H1 (cell line): Measurements from ENCODE around the gene TNXB. TPM values are rescaled to one million over a fixed set of nuclear protein-coding genes. Genes with fewer than 3 reads are reported as not detected.

Experiments used
- GABPA ChIP-seq: IDR thresholded peaks from 2 replicates; pipeline ENCODE4 v1.6.1; 2011; ENCODE audit warnings: mild to moderate bottlenecking, low read length, moderate library complexity, borderline replicate concordance; ENCODE audit not compliant: insufficient read depth
- JUN ChIP-seq: IDR thresholded peaks from 2 replicates; pipeline ENCODE4 v1.6.1; 2011; ENCODE audit warnings: low read depth, mild to moderate bottlenecking, improper control_type of control experiment, low read length
- JUND ChIP-seq: IDR thresholded peaks from 2 replicates; pipeline ENCODE4 v1.6.1; 2011; ENCODE audit warnings: mild to moderate bottlenecking, improper control_type of control experiment, low read length
- KDM5A ChIP-seq: fragments of 200-600 bp; IDR thresholded peaks from 2 replicates; pipeline ENCODE4 v1.7.1; 2012; ENCODE audit warnings: mild to moderate bottlenecking, low read length, inconsistent platforms, mixed read lengths
- POLR2A ChIP-seq, 2 experiments: IDR thresholded peaks; 1 replicate in 1 of 2; 2 replicates in 1 of 2; pipeline ENCODE4 v1.6.1; 2011; ENCODE audit warnings: low read depth in 2 of 2, low read length in 2 of 2, mild to moderate bottlenecking in 2 of 2; ENCODE audit errors: control extremely low read depth in 1 of 2
- SIN3A ChIP-seq, 2 experiments: IDR thresholded peaks in 1 of 2; conservative IDR thresholded peaks in 1 of 2; 2 replicates each; pipeline ENCODE4 v1.6.1; 2011 to 2012; ENCODE audit warnings: low read length in 2 of 2, improper control_type of control experiment in 1 of 2, low read depth in 1 of 2, mild to moderate bottlenecking in 1 of 2
- TAF7 ChIP-seq: optimal IDR thresholded peaks from 2 replicates; pipeline ENCODE3; 2011; ENCODE audit warnings: low read depth, mild to moderate bottlenecking, inconsistent platforms, low read length, moderate library complexity, borderline replicate concordance
- TEAD4 ChIP-seq: IDR thresholded peaks from 2 replicates; pipeline ENCODE4 v1.6.1; 2012; ENCODE audit warnings: low read depth, low read length, inconsistent platforms, mixed read lengths
- polyA plus RNA-seq, 7 experiments: library from polyadenylated mRNA; depleted of rRNA in 3 of 7; stranded (reverse) in 5 of 7; unstranded in 2 of 7; fragments of >200 nt in 5 of 7; fragments of 200-250 nt in 2 of 7; gene quantifications; 1 replicate in 5 of 7; 2 replicates in 1 of 7; 4 replicates in 1 of 7; pipeline versions ENCODE4 v1.2.1 to v1.2.3, GENCODE V29; 2011 to 2013; ENCODE audit warnings: missing spikeins in 2 of 7, mixed read lengths in 2 of 7
- total RNA-seq: library from RNA; stranded (reverse); fragmentation: NEBNext Ultra II Directional; extraction: Animal tissue kit (Norgen Biotek cat#: 25700); gene quantifications from 2 replicates; pipeline ENCODE4 v1.2.1, GENCODE V29; 2021
- TF ChIP-seq, protein P1 (sequence below): IDR thresholded peaks from 2 replicates; pipeline ENCODE4 v1.6.1; 2012; ENCODE audit warnings: inconsistent platforms
- TF ChIP-seq, protein P2 (sequence below): fragments of 300-600 bp; sonication (generic); IDR thresholded peaks from 2 replicates; pipeline ENCODE4 v1.7.1; 2012; ENCODE audit warnings: low read length, moderate library complexity, mild to moderate bottlenecking, inconsistent platforms; ENCODE audit not compliant: insufficient replicate concordance

TNXB gene
- total and polyA plus RNA-seq, 2 of the 8 experiments (the other 6 are each of a cell fraction or from before 2014, with no cell fraction given): 3.1 to 4.8 TPM

DNA sequence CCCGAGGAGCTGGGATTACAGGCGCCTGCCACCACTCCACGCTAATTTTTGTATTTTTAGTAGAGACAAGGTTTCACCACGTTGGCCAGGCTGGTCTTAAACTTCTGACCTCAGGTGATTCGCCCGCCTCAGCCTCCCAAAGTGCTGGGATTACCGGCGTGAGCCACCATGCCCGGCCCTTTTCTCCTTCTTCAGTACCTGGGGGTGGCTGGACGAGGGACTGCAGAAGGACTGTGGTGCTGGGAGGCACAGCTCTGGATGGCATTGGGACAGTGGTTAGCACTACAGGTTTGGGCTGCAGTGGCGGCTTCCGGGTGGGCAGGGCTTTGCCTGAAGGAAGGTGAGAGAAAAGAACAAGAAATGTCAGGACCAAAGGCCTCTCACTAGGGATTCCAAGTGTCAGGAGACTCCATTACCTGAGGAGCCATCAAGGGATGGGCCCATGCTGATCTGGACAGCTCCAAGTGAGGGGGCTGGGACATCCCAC, 11.5 kb upstream of the TNXB start (continued):
- TF ChIP-seq, protein P1, sequence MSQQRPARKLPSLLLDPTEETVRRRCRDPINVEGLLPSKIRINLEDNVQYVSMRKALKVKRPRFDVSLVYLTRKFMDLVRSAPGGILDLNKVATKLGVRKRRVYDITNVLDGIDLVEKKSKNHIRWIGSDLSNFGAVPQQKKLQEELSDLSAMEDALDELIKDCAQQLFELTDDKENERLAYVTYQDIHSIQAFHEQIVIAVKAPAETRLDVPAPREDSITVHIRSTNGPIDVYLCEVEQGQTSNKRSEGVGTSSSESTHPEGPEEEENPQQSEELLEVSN: no peak
- TF ChIP-seq SIN3A (conservative IDR thresholded peaks at IDR 0.05 in 1 of 2, IDR thresholded peaks at IDR 0.05 in 1 of 2; ENCODE audit: low read depth in 1 of 2, low read length in 2 of 2): no peak
- TF ChIP-seq GABPA: no peak
- TF ChIP-seq JUND: no peak
- TF ChIP-seq, protein P2, sequence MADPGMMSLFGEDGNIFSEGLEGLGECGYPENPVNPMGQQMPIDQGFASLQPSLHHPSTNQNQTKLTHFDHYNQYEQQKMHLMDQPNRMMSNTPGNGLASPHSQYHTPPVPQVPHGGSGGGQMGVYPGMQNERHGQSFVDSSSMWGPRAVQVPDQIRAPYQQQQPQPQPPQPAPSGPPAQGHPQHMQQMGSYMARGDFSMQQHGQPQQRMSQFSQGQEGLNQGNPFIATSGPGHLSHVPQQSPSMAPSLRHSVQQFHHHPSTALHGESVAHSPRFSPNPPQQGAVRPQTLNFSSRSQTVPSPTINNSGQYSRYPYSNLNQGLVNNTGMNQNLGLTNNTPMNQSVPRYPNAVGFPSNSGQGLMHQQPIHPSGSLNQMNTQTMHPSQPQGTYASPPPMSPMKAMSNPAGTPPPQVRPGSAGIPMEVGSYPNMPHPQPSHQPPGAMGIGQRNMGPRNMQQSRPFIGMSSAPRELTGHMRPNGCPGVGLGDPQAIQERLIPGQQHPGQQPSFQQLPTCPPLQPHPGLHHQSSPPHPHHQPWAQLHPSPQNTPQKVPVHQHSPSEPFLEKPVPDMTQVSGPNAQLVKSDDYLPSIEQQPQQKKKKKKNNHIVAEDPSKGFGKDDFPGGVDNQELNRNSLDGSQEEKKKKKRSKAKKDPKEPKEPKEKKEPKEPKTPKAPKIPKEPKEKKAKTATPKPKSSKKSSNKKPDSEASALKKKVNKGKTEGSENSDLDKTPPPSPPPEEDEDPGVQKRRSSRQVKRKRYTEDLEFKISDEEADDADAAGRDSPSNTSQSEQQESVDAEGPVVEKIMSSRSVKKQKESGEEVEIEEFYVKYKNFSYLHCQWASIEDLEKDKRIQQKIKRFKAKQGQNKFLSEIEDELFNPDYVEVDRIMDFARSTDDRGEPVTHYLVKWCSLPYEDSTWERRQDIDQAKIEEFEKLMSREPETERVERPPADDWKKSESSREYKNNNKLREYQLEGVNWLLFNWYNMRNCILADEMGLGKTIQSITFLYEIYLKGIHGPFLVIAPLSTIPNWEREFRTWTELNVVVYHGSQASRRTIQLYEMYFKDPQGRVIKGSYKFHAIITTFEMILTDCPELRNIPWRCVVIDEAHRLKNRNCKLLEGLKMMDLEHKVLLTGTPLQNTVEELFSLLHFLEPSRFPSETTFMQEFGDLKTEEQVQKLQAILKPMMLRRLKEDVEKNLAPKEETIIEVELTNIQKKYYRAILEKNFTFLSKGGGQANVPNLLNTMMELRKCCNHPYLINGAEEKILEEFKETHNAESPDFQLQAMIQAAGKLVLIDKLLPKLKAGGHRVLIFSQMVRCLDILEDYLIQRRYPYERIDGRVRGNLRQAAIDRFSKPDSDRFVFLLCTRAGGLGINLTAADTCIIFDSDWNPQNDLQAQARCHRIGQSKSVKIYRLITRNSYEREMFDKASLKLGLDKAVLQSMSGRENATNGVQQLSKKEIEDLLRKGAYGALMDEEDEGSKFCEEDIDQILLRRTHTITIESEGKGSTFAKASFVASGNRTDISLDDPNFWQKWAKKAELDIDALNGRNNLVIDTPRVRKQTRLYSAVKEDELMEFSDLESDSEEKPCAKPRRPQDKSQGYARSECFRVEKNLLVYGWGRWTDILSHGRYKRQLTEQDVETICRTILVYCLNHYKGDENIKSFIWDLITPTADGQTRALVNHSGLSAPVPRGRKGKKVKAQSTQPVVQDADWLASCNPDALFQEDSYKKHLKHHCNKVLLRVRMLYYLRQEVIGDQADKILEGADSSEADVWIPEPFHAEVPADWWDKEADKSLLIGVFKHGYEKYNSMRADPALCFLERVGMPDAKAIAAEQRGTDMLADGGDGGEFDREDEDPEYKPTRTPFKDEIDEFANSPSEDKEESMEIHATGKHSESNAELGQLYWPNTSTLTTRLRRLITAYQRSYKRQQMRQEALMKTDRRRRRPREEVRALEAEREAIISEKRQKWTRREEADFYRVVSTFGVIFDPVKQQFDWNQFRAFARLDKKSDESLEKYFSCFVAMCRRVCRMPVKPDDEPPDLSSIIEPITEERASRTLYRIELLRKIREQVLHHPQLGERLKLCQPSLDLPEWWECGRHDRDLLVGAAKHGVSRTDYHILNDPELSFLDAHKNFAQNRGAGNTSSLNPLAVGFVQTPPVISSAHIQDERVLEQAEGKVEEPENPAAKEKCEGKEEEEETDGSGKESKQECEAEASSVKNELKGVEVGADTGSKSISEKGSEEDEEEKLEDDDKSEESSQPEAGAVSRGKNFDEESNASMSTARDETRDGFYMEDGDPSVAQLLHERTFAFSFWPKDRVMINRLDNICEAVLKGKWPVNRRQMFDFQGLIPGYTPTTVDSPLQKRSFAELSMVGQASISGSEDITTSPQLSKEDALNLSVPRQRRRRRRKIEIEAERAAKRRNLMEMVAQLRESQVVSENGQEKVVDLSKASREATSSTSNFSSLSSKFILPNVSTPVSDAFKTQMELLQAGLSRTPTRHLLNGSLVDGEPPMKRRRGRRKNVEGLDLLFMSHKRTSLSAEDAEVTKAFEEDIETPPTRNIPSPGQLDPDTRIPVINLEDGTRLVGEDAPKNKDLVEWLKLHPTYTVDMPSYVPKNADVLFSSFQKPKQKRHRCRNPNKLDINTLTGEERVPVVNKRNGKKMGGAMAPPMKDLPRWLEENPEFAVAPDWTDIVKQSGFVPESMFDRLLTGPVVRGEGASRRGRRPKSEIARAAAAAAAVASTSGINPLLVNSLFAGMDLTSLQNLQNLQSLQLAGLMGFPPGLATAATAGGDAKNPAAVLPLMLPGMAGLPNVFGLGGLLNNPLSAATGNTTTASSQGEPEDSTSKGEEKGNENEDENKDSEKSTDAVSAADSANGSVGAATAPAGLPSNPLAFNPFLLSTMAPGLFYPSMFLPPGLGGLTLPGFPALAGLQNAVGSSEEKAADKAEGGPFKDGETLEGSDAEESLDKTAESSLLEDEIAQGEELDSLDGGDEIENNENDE: no peak
- no peak for TF ChIP-seq TAF7
- TF ChIP-seq POLR2A (IDR thresholded peaks at IDR 0.05; ENCODE audit: control extremely low read depth in 1 of 2, low read depth in 2 of 2, low read length in 2 of 2): no peak
- no peak for TF ChIP-seq TEAD4
- TF ChIP-seq KDM5A: no peak
- TF ChIP-seq JUN: no peak
